Astrocyte (in vitro differentiated cells and primary cell): ENCODE measurements around the gene GPR22. TPM values are rescaled to one million over a fixed set of nuclear protein-coding genes. Genes with fewer than 3 reads are reported as not detected.

ENCODE experiments used
- DNase-seq: peaks from one replicate; pipeline ENCODE4 v3.0.0-alpha.2; 2010; ENCODE audit warnings: low read depth
- FAIRE-seq: peaks from 2 replicates; lab custom pipeline; 2011; peaks lifted over from hg19 to GRCh38; lab: Jason Lieb, UNC
- H2AFZ ChIP-seq: 2 replicates; pipeline ENCODE4 v1.6.0; 2012; ENCODE audit warnings: low read depth, low read length, inconsistent platforms
- H3K27ac ChIP-seq: 2 replicates; pipeline ENCODE4 v1.5.1; 2011; ENCODE audit warnings: low read depth, low read length, inconsistent platforms
- H3K27me3 ChIP-seq: 2 replicates; pipeline ENCODE4 v1.6.0; 2011; ENCODE audit warnings: low read length, inconsistent platforms; ENCODE audit not compliant: insufficient read depth
- H3K36me3 ChIP-seq: 2 replicates; pipeline ENCODE4 v1.5.1; 2011; ENCODE audit warnings: low read length, inconsistent platforms; ENCODE audit not compliant: insufficient read depth
- H3K4me1 ChIP-seq: 2 replicates; pipeline ENCODE4 v1.5.1; 2011; ENCODE audit warnings: low read length, inconsistent platforms; ENCODE audit not compliant: insufficient read depth
- H3K4me2 ChIP-seq: 2 replicates; pipeline ENCODE4 v1.6.0; 2012; ENCODE audit warnings: low read length, inconsistent platforms
- H3K4me3 ChIP-seq: 2 replicates; pipeline ENCODE4 v1.5.1; 2011; ENCODE audit warnings: low read depth, mild to moderate bottlenecking, low read length, inconsistent platforms; ENCODE audit not compliant: insufficient read depth
- H3K79me2 ChIP-seq: 2 replicates; pipeline ENCODE4 v1.6.0; 2012; ENCODE audit warnings: mild to moderate bottlenecking, low read length, inconsistent platforms; ENCODE audit not compliant: insufficient read depth
- H3K9ac ChIP-seq: 2 replicates; pipeline ENCODE4 v1.6.0; 2012; ENCODE audit warnings: mild to moderate bottlenecking, low read length, inconsistent platforms
- H3K9me3 ChIP-seq: 2 replicates; pipeline ENCODE4 v1.5.1; 2012; ENCODE audit warnings: low read depth, mild to moderate bottlenecking, low read length, inconsistent platforms; ENCODE audit not compliant: insufficient read depth
- H4K20me1 ChIP-seq: 2 replicates; pipeline ENCODE4 v1.6.0; 2012; ENCODE audit warnings: low read length, inconsistent platforms; ENCODE audit not compliant: insufficient read depth
- H3K27ac Mint-ChIP-seq: one replicate; pipeline ENCODE4 v1.8.0; 2021; ENCODE audit warnings: mild to moderate bottlenecking, mixed read lengths; ENCODE audit not compliant: unreplicated experiment
- H3K27me3 Mint-ChIP-seq: one replicate; pipeline ENCODE4 v1.8.0; 2021; ENCODE audit warnings: low read depth, mixed read lengths; ENCODE audit not compliant: unreplicated experiment
- H3K36me3 Mint-ChIP-seq: one replicate; pipeline ENCODE4 v1.8.0; 2021; ENCODE audit warnings: low read depth, mixed read lengths; ENCODE audit not compliant: unreplicated experiment
- H3K4me1 Mint-ChIP-seq: one replicate; pipeline ENCODE4 v1.8.0; 2021; ENCODE audit warnings: low read depth, mixed read lengths; ENCODE audit not compliant: unreplicated experiment
- H3K4me3 Mint-ChIP-seq: one replicate; pipeline ENCODE4 v1.8.0; 2021; ENCODE audit warnings: mild to moderate bottlenecking, moderate library complexity, mixed read lengths; ENCODE audit not compliant: unreplicated experiment
- H3K9me3 Mint-ChIP-seq: one replicate; pipeline ENCODE4 v1.8.0; 2021; ENCODE audit warnings: mild to moderate bottlenecking, mixed read lengths; ENCODE audit not compliant: unreplicated experiment
- EZH2 ChIP-seq: IDR thresholded peaks from 2 replicates; pipeline ENCODE4 v1.6.1; 2012; ENCODE audit warnings: mild to moderate bottlenecking, low read length, inconsistent platforms; ENCODE audit not compliant: insufficient read depth
- total RNA-seq: library from RNA; stranded (reverse); gene quantifications from 2 replicates; pipeline ENCODE4 v1.2.1, GENCODE V29; 2021
- TF ChIP-seq, protein P1 (sequence below): IDR thresholded peaks from 2 replicates; pipeline ENCODE4 v1.5.1; 2011; ENCODE audit warnings: low read depth, mild to moderate bottlenecking, inconsistent platforms, low read length, moderate library complexity; ENCODE audit not compliant: insufficient read depth

Gene GPR22
- total RNA-seq, 1 donor from 2014 or later: not detected

DNA sequence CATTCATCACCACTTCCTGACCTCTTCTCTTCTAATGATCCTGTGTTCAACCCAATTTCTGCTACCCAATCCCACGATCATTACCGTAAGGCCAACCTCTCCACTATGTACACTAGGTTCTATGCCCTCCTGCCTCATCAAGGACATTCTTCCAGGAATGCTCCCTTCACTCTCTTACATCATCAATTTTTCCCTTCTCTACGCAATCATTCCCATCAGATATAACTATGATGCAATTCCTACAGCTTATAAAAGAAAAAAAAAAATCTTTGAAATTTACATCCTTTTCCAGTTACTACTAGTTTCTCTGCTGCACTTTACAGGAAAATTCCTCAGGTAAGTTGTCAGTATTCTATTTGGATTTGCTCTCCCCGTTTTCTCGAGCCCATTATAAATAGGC is 30.8 kb upstream of the GPR22 start:
- no peaks in the 10 kb centered on the region for H3K9me3 ChIP-seq
- no peaks in the 10 kb centered on the region for H3K79me2 ChIP-seq
- DNase-seq (no peak), FAIRE-seq (no peak)
- H3K27ac Mint-ChIP-seq: no peak overlapping the region
- H3K9me3 Mint-ChIP-seq: peaks cover 2% of the 10 kb centered on the region
- H2AFZ ChIP-seq: no peak overlapping the region
- H3K9ac ChIP-seq: no peak overlapping the region
- TF ChIP-seq, protein P1, sequence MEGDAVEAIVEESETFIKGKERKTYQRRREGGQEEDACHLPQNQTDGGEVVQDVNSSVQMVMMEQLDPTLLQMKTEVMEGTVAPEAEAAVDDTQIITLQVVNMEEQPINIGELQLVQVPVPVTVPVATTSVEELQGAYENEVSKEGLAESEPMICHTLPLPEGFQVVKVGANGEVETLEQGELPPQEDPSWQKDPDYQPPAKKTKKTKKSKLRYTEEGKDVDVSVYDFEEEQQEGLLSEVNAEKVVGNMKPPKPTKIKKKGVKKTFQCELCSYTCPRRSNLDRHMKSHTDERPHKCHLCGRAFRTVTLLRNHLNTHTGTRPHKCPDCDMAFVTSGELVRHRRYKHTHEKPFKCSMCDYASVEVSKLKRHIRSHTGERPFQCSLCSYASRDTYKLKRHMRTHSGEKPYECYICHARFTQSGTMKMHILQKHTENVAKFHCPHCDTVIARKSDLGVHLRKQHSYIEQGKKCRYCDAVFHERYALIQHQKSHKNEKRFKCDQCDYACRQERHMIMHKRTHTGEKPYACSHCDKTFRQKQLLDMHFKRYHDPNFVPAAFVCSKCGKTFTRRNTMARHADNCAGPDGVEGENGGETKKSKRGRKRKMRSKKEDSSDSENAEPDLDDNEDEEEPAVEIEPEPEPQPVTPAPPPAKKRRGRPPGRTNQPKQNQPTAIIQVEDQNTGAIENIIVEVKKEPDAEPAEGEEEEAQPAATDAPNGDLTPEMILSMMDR: no peak
- no peak for TF ChIP-seq EZH2
- H3K36me3 ChIP-seq: no peaks in the 10 kb centered on the region
- no peak overlapping the region for H3K4me3 ChIP-seq
- H3K27me3 ChIP-seq: no peaks in the 10 kb centered on the region
- no peaks in the 10 kb centered on the region for H3K27me3 Mint-ChIP-seq
- peaks cover 6% of the 10 kb centered on the region for H3K36me3 Mint-ChIP-seq
- no peaks in the 10 kb centered on the region for H3K4me1 Mint-ChIP-seq
- peaks cover 7% of the 10 kb centered on the region for H4K20me1 ChIP-seq
- H3K4me3 Mint-ChIP-seq: no peak overlapping the region
- H3K27ac ChIP-seq: no peak overlapping the region
- no peak overlapping the region for H3K4me2 ChIP-seq
- H3K4me1 ChIP-seq: no peaks in the 10 kb centered on the region

DNA sequence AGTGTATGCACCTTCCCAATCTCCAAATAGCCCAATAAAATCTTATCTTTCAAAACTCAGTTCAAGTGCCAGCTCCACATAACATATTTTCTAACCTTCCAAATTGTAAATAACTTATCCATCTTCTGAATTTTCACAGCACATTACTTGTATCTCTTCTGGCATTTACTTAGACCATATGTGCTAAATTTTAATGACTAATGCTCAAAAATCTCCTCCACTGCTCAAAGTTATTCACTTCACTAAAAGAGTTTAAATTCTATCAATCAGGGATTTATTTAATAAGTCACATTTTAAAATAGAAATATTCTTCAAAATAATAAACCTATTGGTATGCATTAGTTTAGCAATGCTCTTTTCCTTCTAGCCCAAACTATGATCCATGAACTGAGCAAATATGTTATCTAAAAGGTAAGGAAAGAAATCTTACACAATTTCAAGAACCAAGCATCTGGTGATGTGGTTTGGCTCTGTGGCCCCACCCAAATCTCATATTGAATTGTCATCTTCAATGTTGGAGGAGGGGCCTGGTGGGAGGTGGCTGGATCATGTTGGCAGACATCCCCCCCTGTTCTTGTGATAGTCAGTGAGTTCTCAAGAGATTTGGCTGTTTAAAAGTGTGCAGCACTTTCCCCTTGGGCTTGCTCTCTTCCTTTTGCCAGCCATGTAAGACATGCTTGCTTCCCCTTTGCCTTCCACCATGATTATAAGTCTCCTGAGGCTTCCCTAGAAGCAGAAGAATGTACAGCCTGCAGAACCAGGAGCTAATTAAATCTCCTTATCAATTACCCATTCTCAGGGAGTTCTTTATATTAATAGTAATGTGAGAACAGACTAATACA is 28.1 kb upstream of the GPR22 start:
- H3K4me2 ChIP-seq: no peak overlapping the region
- no peaks in the 10 kb centered on the region for H3K27me3 Mint-ChIP-seq
- H3K27me3 ChIP-seq: no peaks in the 10 kb centered on the region
- no peaks in the 10 kb centered on the region for H4K20me1 ChIP-seq
- H3K9me3 Mint-ChIP-seq: peaks cover 2% of the 10 kb centered on the region
- H3K4me3 ChIP-seq: no peak overlapping the region
- no peak overlapping the region for H3K27ac ChIP-seq
- H2AFZ ChIP-seq: no peak overlapping the region
- peak; percentile 30 for DNase-seq
- no peak overlapping the region for H3K9ac ChIP-seq
- H3K4me1 ChIP-seq: no peaks in the 10 kb centered on the region
- peak; percentile 63 for FAIRE-seq
- H3K4me1 Mint-ChIP-seq: peaks cover 7% of the 10 kb centered on the region
- no peak for TF ChIP-seq EZH2
- TF ChIP-seq, protein P1: no peak
- H3K79me2 ChIP-seq: no peaks in the 10 kb centered on the region
- H3K36me3 Mint-ChIP-seq: peaks cover 10% of the 10 kb centered on the region
- no peak overlapping the region for H3K27ac Mint-ChIP-seq
- H3K36me3 ChIP-seq: no peaks in the 10 kb centered on the region
- no peaks in the 10 kb centered on the region for H3K9me3 ChIP-seq
- H3K4me3 Mint-ChIP-seq: no peak overlapping the region

DNA sequence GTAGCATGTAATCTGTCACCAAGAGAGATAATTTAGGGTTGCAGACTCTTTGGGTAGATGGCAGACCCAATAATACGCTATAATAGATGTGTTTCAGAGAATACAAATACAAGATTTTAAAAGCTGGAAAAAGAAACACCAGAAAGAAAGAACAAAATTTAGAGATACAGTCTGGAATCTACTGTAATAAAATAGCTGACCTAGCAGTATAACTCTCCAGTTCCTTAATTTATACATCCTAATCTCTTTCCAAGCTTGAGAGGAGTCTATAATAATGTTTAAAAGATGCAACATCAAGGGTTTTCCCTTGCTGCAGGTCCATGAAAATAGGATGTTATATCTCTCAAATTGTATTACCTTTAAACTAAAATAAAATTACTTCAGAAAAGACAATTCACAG is 27.2 kb upstream of the GPR22 start:
- H3K36me3 Mint-ChIP-seq: peaks cover 10% of the 10 kb centered on the region
- no peak overlapping the region for H3K27ac Mint-ChIP-seq
- Histone ChIP-seq H3K27me3 (no peaks in the 10 kb centered on the region), H3K27ac (no peak overlapping the region), H4K20me1 (no peaks in the 10 kb centered on the region), H3K4me1 (no peaks in the 10 kb centered on the region), H3K36me3 (no peaks in the 10 kb centered on the region), H2AFZ (no peak overlapping the region), H3K79me2 (no peaks in the 10 kb centered on the region), H3K9ac (no peak overlapping the region), H3K4me3 (no peak overlapping the region), H3K4me2 (no peak overlapping the region), H3K9me3 (no peaks in the 10 kb centered on the region)
- H3K4me3 Mint-ChIP-seq: no peak overlapping the region
- H3K27me3 Mint-ChIP-seq: no peaks in the 10 kb centered on the region
- TF ChIP-seq EZH2: no peak
- TF ChIP-seq, protein P1: no peak
- H3K4me1 Mint-ChIP-seq: peaks cover 12% of the 10 kb centered on the region
- no peak for DNase-seq
- peaks cover 2% of the 10 kb centered on the region for H3K9me3 Mint-ChIP-seq
- FAIRE-seq: no peak
